ENCODE results near the gene MSI2. TPM values are rescaled to one million over a fixed set of nuclear protein-coding genes. Genes with fewer than 3 reads are reported as not detected.

The MSI2 gene
- total and polyA plus RNA-seq, 2 donors (not counting 1 experiment from before 2014, with no cell fraction given) = 16.1 to 196 TPM

DNA sequence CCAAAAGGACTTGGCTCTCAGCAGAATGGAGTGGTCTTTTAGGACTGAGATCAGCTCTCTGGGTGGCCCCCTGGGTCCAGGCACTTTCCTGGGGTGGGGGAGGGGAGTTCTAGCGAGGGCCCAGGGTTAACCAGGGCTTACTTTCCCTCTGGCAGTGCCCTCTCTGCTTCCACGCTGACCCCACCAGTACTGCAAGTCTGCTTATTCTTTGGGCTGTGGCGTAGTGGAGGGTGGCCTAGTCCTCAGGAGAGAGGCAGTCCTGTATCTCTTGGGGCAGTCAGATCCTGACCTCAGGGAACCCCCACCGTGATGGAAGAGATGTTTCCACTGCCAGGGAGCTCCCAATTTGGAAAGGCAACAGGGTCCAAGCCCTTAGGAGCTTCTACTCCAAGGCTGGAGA is 409.4 kb downstream of the MSI2 start:
- Histone ChIP-seq H3K27ac (ENCODE audit: low read length in 2 of 2) (peak overlapping the region; percentile 67 to 68), H3K4me1 (ENCODE audit: control insufficient read depth in 2 of 2, insufficient read depth in 2 of 2, low read length in 2 of 2) (peaks cover 24 to 37% of the 10 kb centered on the region in 2 donors), H3K9me3 (ENCODE audit: control extremely low read depth in 1 of 3, control insufficient read depth in 2 of 3, insufficient read depth in 1 of 3, low read length in 2 of 3) (no peaks in the 10 kb centered on the region), H3K4me3 (ENCODE audit: control extremely low read depth in 1 of 5, extremely low read depth in 1 of 5, insufficient read depth in 1 of 5, low read depth in 2 of 5, low read length in 4 of 5) (no peak overlapping the region), H3K9ac (ENCODE audit: low read length) (no peak overlapping the region), H2AFZ (ENCODE audit: insufficient read depth, low read depth, low read length, poor library complexity, severe bottlenecking) (no peak overlapping the region), H3K79me2 (ENCODE audit: control insufficient read depth, insufficient read depth, low read length) (no peaks in the 10 kb centered on the region), H3K4me2 (replicated peaks; ENCODE audit: low read depth, low read length, poor library complexity, severe bottlenecking) (peak overlapping the region; percentile 37), H3K27me3 (replicated peaks in 1 of 4; ENCODE audit: control extremely low read depth in 1 of 4, control insufficient read depth in 3 of 4, insufficient read depth in 4 of 4, low read length in 3 of 4) (no peaks in the 10 kb centered on the region), H4K20me1 (ENCODE audit: control insufficient read depth, insufficient read depth, low read length, poor library complexity, severe bottlenecking) (no peaks in the 10 kb centered on the region), H3K36me3 (replicated peaks in 1 of 2; ENCODE audit: control extremely low read depth in 1 of 2, control insufficient read depth in 1 of 2, extremely low read depth in 1 of 2, insufficient read depth in 2 of 2, low read length in 1 of 2) (peaks cover 0 to 2% of the 10 kb centered on the region in 2 experiments)
- no peak for ATAC-seq (ENCODE audit: low read depth)
- Mint-ChIP-seq H3K27me3 (no peaks in the 10 kb centered on the region), H3K9me3 (ENCODE audit: insufficient read depth) (no peaks in the 10 kb centered on the region), H3K4me3 (no peak overlapping the region), H3K4me1 (peaks cover 35% of the 10 kb centered on the region), H3K27ac (peak overlapping the region; percentile 85)
- ChIA-PET POLR2A (no interaction called here), CTCF (interaction anchor here (0.8 to 2.2 kb wide), 11 partner anchors 8 to 423 kb away, joined by 3 to 12 read pairs (median 4); no protein-coding TSS in a partner anchor)
- WGBS (ENCODE audit: insufficient coverage) = 100% methylated on average over 3 of the region's 4 CpGs
- intact Hi-C loops (cut with micrococcal nuclease) = no loop called here
- DNase-seq = no peak
- TF ChIP-seq EZH2 (IDR thresholded peaks at IDR 0.05; ENCODE audit: borderline replicate concordance, insufficient read depth, low read depth, low read length, poor library complexity, severe bottlenecking) = no peak
- TF ChIP-seq CTCF (IDR thresholded peaks at IDR 0.05) = no peak

DNA sequence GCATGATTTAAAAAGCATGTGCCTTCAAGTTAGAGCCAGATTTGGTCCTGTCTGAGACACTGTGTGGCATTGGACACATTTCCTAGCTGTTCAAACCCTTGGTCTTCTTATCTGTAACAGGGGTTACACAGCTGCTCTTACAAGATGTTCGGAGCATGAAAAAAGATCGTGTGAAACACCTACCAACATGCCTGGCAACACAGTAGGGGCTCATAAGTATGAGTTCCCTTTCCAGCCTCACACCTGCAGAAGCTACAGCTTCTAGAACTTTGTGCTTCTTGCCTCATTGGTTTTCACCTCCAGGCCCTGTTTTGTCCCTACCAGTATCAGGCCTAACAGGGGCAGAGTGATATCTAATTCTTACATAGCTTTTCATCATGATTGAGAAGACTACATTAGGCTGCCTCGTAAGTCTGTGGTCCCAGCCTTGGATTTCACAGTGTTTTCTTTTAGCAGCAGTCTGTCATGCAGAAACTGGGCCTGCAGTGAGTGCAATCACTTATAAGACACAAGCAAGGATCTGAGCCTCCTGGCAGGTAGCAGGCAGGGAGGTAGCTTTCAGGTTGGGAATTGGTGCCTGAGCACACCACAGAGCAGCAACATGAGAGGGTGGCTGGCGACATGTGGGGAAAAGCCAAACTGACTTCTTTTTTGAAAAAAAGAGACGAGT is 410.0 kb downstream of the MSI2 start:
- H3K4me1 ChIP-seq (ENCODE audit: control insufficient read depth in 2 of 2, insufficient read depth in 2 of 2, low read length in 2 of 2) = peaks cover 24 to 37% of the 10 kb centered on the region in 2 donors
- ATAC-seq (ENCODE audit: low read depth) (peak; percentile 63), DNase-seq (peak; percentile 57)
- TF ChIP-seq EZH2 (IDR thresholded peaks at IDR 0.05; ENCODE audit: borderline replicate concordance, insufficient read depth, low read depth, low read length, poor library complexity, severe bottlenecking) (no peak), CTCF (IDR thresholded peaks at IDR 0.05) (no peak)
- no peak overlapping the region for H2AFZ ChIP-seq (ENCODE audit: insufficient read depth, low read depth, low read length, poor library complexity, severe bottlenecking)
- H3K9ac ChIP-seq (ENCODE audit: low read length) = no peak overlapping the region
- no peaks in the 10 kb centered on the region for H4K20me1 ChIP-seq (ENCODE audit: control insufficient read depth, insufficient read depth, low read length, poor library complexity, severe bottlenecking)
- Mint-ChIP-seq H3K4me1 (peaks cover 35% of the 10 kb centered on the region), H3K9me3 (ENCODE audit: insufficient read depth) (no peaks in the 10 kb centered on the region), H3K4me3 (peak overlapping the region; percentile 39), H3K27me3 (no peaks in the 10 kb centered on the region), H3K27ac (peak overlapping the region; percentile 85)
- no peaks in the 10 kb centered on the region for H3K9me3 ChIP-seq (ENCODE audit: control extremely low read depth in 1 of 3, control insufficient read depth in 2 of 3, insufficient read depth in 1 of 3, low read length in 2 of 3)
- H3K4me2 ChIP-seq (replicated peaks; ENCODE audit: low read depth, low read length, poor library complexity, severe bottlenecking) = peak overlapping the region; percentile 37
- CTCF ChIA-PET = interaction anchor here (0.8 to 2.2 kb wide), 9 partner anchors 9 to 423 kb away, joined by 3 to 12 read pairs (median 4); no protein-coding TSS in a partner anchor
- H3K36me3 ChIP-seq (replicated peaks in 1 of 2; ENCODE audit: control extremely low read depth in 1 of 2, control insufficient read depth in 1 of 2, extremely low read depth in 1 of 2, insufficient read depth in 2 of 2, low read length in 1 of 2) = peaks cover 0 to 2% of the 10 kb centered on the region in 2 experiments
- no peak overlapping the region for H3K4me3 ChIP-seq (ENCODE audit: control extremely low read depth in 1 of 5, extremely low read depth in 1 of 5, insufficient read depth in 1 of 5, low read depth in 2 of 5, low read length in 4 of 5)
- whole genome bisulfite sequencing (ENCODE audit: insufficient coverage) = 35% methylated on average over 5 of the region's 5 CpGs
- POLR2A ChIA-PET = no interaction called here
- intact Hi-C loops (cut with micrococcal nuclease) = no loop called here
- H3K27ac ChIP-seq (ENCODE audit: low read length in 2 of 2) = peak overlapping the region; percentile 67 to 68
- H3K27me3 ChIP-seq (replicated peaks in 1 of 4; ENCODE audit: control extremely low read depth in 1 of 4, control insufficient read depth in 3 of 4, insufficient read depth in 4 of 4, low read length in 3 of 4) = no peaks in the 10 kb centered on the region
- H3K79me2 ChIP-seq (ENCODE audit: control insufficient read depth, insufficient read depth, low read length) = no peaks in the 10 kb centered on the region

Data from B cell (primary cell).